ENCODE measurements around the gene CHN2.

- TF ChIP-seq POLR2A (IDR thresholded peaks at IDR 0.05) = no peak
- no peak for TF ChIP-seq CTCF (IDR thresholded peaks at IDR 0.05)
- no peak for TF ChIP-seq POLR2AphosphoS5 (IDR thresholded peaks at IDR 0.05)
Observed at GRCh38 chr7:29429401-29429800, 234.8 kb downstream of the CHN2 start.

All from prostate gland (tissue), 2 donors.